HEK293T (cell line): ENCODE results near the gene CACNA1F.

Source experiments
- CTCF ChIA-PET: fragments of 350-600 bp; formaldehyde crosslinking; extraction: SDS; loops from one replicate; lab custom pipeline; 2021; ENCODE audit warnings: antibody characterized with exemption, inconsistent platforms; lab: Yijun Ruan, JAX
- POLR2A ChIA-PET: fragments of 350-600 bp; formaldehyde crosslinking; extraction: SDS; loops from one replicate; lab custom pipeline; 2020; ENCODE audit warnings: antibody characterized with exemption, inconsistent platforms; lab: Yijun Ruan, JAX
- DNase-seq: peaks from one replicate; pipeline ENCODE4 v3.0.0; 2012; ENCODE audit warnings: mixed read lengths; ENCODE audit errors: extremely low spot score
- ARNT ChIP-seq: fragments of 450-650 bp; IDR thresholded peaks from 2 replicates; pipeline ENCODE4 v1.6.1; 2017; ENCODE audit warnings: mild to moderate bottlenecking
- BHLHE40 ChIP-seq: fragments of 450-650 bp; IDR thresholded peaks from 2 replicates; pipeline ENCODE4 v1.6.1; 2016; ENCODE audit warnings: mild to moderate bottlenecking, moderate library complexity, borderline replicate concordance
- CTBP1 ChIP-seq: fragments of 450-650 bp; IDR thresholded peaks from 2 replicates; pipeline ENCODE4 v1.6.1; 2016; ENCODE audit warnings: borderline replicate concordance
- ELF4 ChIP-seq: fragments of 450-650 bp; IDR thresholded peaks from 2 replicates; pipeline ENCODE4 v1.6.1; 2017; ENCODE audit warnings: antibody characterized with exemption
- FOXA1 ChIP-seq: fragments of 450-650 bp; IDR thresholded peaks from 2 replicates; pipeline ENCODE4 v1.6.1; 2016; ENCODE audit warnings: mild to moderate bottlenecking
- FOXK2 ChIP-seq: fragments of 450-650 bp; IDR thresholded peaks from 2 replicates; pipeline ENCODE4 v1.6.1; 2016; ENCODE audit warnings: mild to moderate bottlenecking
- FOXM1 ChIP-seq: fragments of 450-650 bp; IDR thresholded peaks from 2 replicates; pipeline ENCODE4 v1.6.1; 2017; ENCODE audit warnings: mild to moderate bottlenecking, borderline replicate concordance
- HDGF ChIP-seq: fragments of 450-650 bp; IDR thresholded peaks from 2 replicates; pipeline ENCODE4 v1.6.1; 2017; ENCODE audit warnings: antibody characterized with exemption, borderline replicate concordance
- L3MBTL2 ChIP-seq: fragments of 450-650 bp; conservative IDR thresholded peaks from 2 replicates; pipeline ENCODE4 v1.6.1; 2016; ENCODE audit warnings: mild to moderate bottlenecking
- LEF1 ChIP-seq: fragments of 450-650 bp; IDR thresholded peaks from 2 replicates; pipeline ENCODE4 v1.6.1; 2017; ENCODE audit warnings: mild to moderate bottlenecking, borderline replicate concordance
- NFRKB ChIP-seq: fragments of 450-650 bp; IDR thresholded peaks from 2 replicates; pipeline ENCODE4 v1.6.1; 2016; ENCODE audit warnings: mild to moderate bottlenecking, moderate library complexity
- SP1 ChIP-seq: fragments of 450-650 bp; IDR thresholded peaks from 2 replicates; pipeline ENCODE4 v1.6.1; 2017
- SUZ12 ChIP-seq: fragments of 450-650 bp; IDR thresholded peaks from 2 replicates; pipeline ENCODE4 v1.6.1; 2016; ENCODE audit warnings: mild to moderate bottlenecking
- TARDBP ChIP-seq: fragments of 450-650 bp; IDR thresholded peaks from 2 replicates; pipeline ENCODE4 v1.6.1; 2016
- ZNF384 ChIP-seq: fragments of 450-650 bp; IDR thresholded peaks from 2 replicates; pipeline ENCODE4 v1.6.1; 2016
- TF ChIP-seq, protein P1 (sequence below): fragments of 450-650 bp; IDR thresholded peaks from 2 replicates; pipeline ENCODE4 v1.6.1; 2016

Gene CACNA1F

DNA sequence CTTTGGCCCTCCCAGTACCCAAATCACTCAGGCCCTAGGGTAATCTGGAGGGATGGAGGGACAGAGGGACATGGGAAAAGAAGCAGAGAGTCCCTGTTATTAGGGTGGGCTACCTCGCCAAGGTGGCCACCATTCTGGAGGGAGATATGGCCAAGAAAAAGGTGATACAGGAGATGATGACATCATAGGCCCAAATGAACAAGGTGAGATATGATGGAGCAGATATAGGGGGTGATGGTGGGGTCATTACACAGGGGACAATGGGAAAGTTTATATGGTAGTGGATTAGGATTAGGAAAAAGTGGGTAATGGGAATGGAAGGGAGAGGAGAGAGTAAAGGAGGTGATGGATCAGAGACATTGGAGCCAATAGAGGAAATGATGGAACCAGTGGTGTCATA is 20.3 kb downstream of the CACNA1F start:
- TF ChIP-seq NFRKB (no peak), LEF1 (no peak), ELF4 (no peak), SP1 (no peak), FOXA1 (no peak)
- TF ChIP-seq, protein P1, sequence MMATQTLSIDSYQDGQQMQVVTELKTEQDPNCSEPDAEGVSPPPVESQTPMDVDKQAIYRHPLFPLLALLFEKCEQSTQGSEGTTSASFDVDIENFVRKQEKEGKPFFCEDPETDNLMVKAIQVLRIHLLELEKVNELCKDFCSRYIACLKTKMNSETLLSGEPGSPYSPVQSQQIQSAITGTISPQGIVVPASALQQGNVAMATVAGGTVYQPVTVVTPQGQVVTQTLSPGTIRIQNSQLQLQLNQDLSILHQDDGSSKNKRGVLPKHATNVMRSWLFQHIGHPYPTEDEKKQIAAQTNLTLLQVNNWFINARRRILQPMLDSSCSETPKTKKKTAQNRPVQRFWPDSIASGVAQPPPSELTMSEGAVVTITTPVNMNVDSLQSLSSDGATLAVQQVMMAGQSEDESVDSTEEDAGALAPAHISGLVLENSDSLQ, result no peak
- ChIA-PET CTCF (no interaction called here), POLR2A (no interaction called here)
- DNase-seq, result no peak

DNA sequence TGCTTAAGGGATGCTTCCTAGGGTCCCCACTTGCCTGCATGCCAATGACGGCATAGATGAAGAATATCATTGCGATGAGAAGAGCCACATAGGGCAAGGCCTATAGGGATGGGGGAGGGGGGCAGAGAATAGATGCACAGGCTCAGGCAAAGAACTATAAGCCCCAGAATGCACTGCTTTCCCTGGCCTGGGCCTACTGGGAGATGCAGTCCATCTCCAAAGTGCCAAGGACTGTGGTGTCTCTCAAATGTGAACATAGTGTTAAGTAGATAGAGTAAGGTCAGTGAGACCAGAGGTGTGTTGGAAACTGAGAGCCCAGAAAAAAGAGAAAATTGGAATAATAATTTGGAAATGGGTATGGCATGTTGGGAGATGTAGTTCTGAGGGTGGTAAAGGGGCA is 20.9 kb downstream of the CACNA1F start:
- no peak for TF ChIP-seq ELF4
- TF ChIP-seq BHLHE40, result no peak
- TF ChIP-seq SUZ12, result no peak; the same call in 1 of the 2 replicates
- no peak for TF ChIP-seq ARNT
- TF ChIP-seq HDGF, result no peak
- TF ChIP-seq SP1, result no peak
- TF ChIP-seq, protein P1, result no peak
- TF ChIP-seq L3MBTL2, result no peak
- ChIA-PET POLR2A (no interaction called here), CTCF (no interaction called here)
- DNase-seq, result no peak

DNA sequence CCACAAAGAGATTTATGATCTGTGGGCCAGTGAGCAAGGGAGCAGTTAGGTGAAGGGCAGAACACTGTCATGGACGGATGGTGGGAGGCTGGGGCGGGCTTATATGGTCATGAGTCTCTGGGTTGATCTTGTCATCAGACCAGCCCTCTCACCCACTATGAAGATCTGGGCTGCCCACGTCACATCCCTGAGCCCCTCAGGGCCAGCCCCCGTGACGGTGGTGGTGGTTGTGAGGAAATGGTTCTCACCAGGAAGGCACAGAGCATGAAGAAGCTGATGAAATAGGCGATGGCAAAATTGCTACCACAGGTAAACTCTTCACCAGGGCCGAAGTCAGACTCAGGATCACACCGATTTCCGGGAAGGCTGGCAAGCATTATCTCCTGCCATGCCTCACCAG is 22.1 kb downstream of the CACNA1F start:
- CTCF ChIA-PET, result no interaction called here
- TF ChIP-seq TARDBP (no peak), SUZ12 (no peak), ELF4 (no peak), ZNF384 (no peak), BHLHE40 (no peak), HDGF (no peak), CTBP1 (no peak), SP1 (no peak), L3MBTL2 (no peak), ARNT (no peak), FOXK2 (no peak), LEF1 (no peak), FOXM1 (no peak)
- TF ChIP-seq, protein P1, result no peak
- POLR2A ChIA-PET, result interaction anchor here (0.8 kb wide), 1 partner anchor 11 kb away, joined by 3 read pairs; the partner anchor contains the start of gene SYP
- no peak for DNase-seq

DNA sequence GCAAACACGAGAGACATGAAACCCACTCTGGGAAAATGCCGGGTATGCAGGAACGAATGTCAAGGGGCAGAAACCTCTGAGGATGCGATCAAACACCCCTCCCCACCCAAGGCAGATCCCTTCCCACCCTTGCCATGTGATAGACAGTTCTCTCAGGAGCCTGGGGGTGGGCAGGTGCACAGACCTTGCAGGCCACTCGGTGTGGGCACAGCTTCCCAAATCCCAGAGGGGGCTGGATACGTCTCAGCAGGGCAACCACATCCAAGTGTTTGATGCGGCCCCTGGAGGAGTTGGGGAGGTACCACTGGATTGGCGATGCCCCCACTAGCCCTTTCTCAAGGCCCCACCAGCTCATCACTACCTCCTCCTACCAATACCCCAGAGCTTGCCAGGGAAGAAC is 22.7 kb downstream of the CACNA1F start:
- TF ChIP-seq FOXM1, result no peak
- CTCF ChIA-PET, result no interaction called here
- no peak for DNase-seq
- POLR2A ChIA-PET, result interaction anchor here (0.8 kb wide), 1 partner anchor 10 kb away, joined by 3 read pairs; the partner anchor contains the start of gene SYP

DNA sequence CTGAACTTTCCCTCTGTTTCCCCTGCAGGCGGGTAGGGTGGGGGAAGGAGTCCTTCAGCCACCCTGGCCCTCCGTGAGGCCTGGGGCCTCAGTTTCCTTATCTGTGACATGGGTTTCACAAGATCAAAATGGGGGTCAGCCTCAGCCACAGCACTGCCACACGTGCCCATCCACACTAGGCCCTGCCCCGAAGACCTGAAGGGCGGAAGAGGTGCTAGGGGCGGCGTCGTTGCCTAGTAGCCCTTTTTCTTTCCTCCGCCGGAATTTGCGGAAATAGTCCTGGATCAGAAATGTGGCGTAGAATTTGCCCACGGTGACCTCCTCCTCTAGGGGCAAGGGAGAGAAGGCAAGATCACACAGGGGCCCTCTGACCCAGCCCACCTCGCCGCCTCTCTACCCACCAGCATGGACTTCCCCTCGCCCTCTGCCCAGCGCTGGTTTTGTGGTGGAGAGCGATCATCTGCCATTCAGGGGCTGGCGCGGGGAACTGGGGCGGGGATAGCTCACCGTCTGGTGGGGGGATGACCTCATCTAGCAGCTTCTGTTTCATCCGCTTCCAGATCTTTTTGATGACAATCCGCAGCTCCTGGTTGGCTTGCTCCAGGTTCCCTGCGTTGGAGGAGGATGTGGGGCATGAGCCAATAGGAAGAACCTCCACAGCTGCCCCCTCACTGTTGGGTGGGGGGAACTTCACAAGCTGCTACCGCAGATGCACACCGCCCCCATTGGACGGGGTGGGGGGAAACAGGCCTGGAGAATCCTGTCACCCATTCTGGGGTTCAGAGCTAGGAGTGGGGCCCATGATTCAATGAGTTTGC is 23.5 kb downstream of the CACNA1F start:
- POLR2A ChIA-PET, result no interaction called here
- CTCF ChIA-PET, result no interaction called here
- no peak for TF ChIP-seq HDGF
- TF ChIP-seq FOXM1, result no peak
- no peak for DNase-seq

DNA sequence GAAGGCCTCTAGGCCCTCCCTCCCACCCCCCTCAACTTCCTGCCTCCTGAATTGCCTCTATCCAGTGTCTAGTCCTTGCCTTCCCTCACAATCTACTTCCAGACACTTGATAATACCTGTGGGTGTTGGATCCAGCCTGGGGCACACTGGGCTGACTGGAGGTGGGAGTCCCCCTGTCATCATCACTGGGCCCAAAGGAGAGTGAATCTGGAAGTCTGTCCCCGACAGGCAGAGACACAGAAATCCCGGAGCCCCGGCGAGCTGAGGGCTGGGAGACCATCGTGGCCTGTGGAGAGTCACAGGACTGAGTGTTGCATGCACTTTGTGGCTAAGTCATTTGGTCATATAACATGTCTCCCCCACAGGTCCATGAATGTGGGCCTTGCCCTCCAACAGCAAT is 24.7 kb downstream of the CACNA1F start:
- TF ChIP-seq NFRKB (no peak), SP1 (no peak), ARNT (no peak), TARDBP (no peak), BHLHE40 (no peak), FOXM1 (no peak), SUZ12 (no peak)
- TF ChIP-seq, protein P1, result no peak
- ChIA-PET POLR2A (no interaction called here), CTCF (no interaction called here)
- no peak for DNase-seq

DNA sequence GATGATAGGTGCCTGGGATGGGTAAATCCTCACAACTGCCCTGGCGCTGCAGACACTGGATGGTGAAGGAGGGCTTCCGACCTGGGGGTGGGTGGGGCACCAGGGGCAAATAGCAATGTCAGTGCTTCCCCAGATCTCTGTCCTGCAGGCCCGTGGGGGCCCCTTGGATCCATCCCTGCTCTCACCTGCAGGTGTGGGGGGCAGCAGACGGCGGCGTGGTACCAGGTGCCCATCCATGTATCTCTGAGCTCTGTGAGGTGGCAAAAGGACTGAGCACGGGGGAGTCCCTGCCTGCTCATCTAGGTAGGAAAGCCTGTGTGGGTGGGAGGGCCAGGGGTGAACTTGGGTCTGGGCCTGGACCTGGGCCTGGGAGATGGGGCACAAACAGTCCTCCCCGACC is 26.6 kb downstream of the CACNA1F start:
- DNase-seq, result no peak
- ChIA-PET POLR2A (interaction anchor here (0.8 kb wide), 1 partner anchor 29 kb away, joined by 3 read pairs; the partner anchor contains the start of gene CCDC22), CTCF (no interaction called here)
- no peak for TF ChIP-seq TARDBP
- TF ChIP-seq BHLHE40, result no peak
- TF ChIP-seq FOXM1, result no peak
- TF ChIP-seq SUZ12, result no peak
- no peak for TF ChIP-seq ELF4
- TF ChIP-seq ARNT, result no peak
- no peak for TF ChIP-seq FOXA1
- TF ChIP-seq FOXK2, result no peak
- TF ChIP-seq L3MBTL2, result no peak
- TF ChIP-seq, protein P1, result no peak
- no peak for TF ChIP-seq LEF1
- TF ChIP-seq NFRKB, result no peak
- TF ChIP-seq HDGF, result no peak
- TF ChIP-seq SP1, result no peak
- no peak for TF ChIP-seq CTBP1
- TF ChIP-seq ZNF384, result no peak
